IMR-90 (cell line): Measurements from ENCODE around the gene PRM2. TPM values are rescaled to one million over a fixed set of nuclear protein-coding genes. Genes with fewer than 3 reads are reported as not detected.
A peak's percentile ranks its signal among the peaks of the same experiment; 100 is the strongest.

Source experiments
- ATAC-seq: fragments of 200-7000 bp; cut with Tn5 transposase; 2 replicates; pipeline ENCODE4 v1.9.1; 2020; ENCODE audit warnings: low read depth, mild to moderate bottlenecking, moderate library complexity
- BruUV-seq: library from RNA; stranded (reverse); fragments of 400-500 nt; replicated peaks from 2 replicates; lab custom pipeline; 2021; lab: Mats Ljungman, UMichigan
- CTCF ChIA-PET: fragments of 300-600 bp; formaldehyde crosslinking; extraction: SDS; loops from one replicate; lab custom pipeline; 2021; ENCODE audit warnings: antibody characterized with exemption; lab: Yijun Ruan, JAX
- POLR2A ChIA-PET: fragments of 300-600 bp; sonication (Branson Sonifier 250); formaldehyde crosslinking; loops from one replicate; lab custom pipeline; 2022; ENCODE audit warnings: antibody characterized with exemption; ENCODE audit not compliant: unreplicated experiment; lab: Charles Lee
- DNase-seq: peaks from one replicate; pipeline ENCODE4 v3.0.0; 2013
- H2AFZ ChIP-seq: replicated peaks from 2 replicates; pipeline ENCODE3; 2013; ENCODE audit warnings: low read length, mild to moderate bottlenecking; ENCODE audit not compliant: poor library complexity
- H2AK5ac ChIP-seq: 2 replicates; pipeline ENCODE4 v1.6.1; 2013; ENCODE audit warnings: low read depth, low read length, inconsistent platforms
- H2AK9ac ChIP-seq: replicated peaks from 2 replicates; pipeline ENCODE3; 2013; ENCODE audit warnings: mild to moderate bottlenecking, low read depth, low read length, moderate library complexity; ENCODE audit not compliant: poor library complexity
- H2BK120ac ChIP-seq: 2 replicates; pipeline ENCODE4 v1.6.1; 2013; ENCODE audit warnings: low read depth, low read length, inconsistent platforms
- H2BK15ac ChIP-seq: 3 replicates; pipeline ENCODE4 v1.6.1; 2013; ENCODE audit warnings: low read depth, low read length, inconsistent platforms
- H2BK20ac ChIP-seq: 2 replicates; pipeline ENCODE4 v1.6.1; 2013; ENCODE audit warnings: low read depth, mild to moderate bottlenecking, inconsistent platforms, low read length, moderate library complexity
- H2BK5ac ChIP-seq: 2 replicates; pipeline ENCODE4 v1.6.1; 2013; ENCODE audit warnings: mild to moderate bottlenecking, low read depth, low read length, inconsistent platforms; ENCODE audit not compliant: poor library complexity, severe bottlenecking
- H3K14ac ChIP-seq: replicated peaks from 2 replicates; pipeline ENCODE4 v1.6.1; 2013; ENCODE audit warnings: low read depth, low read length, inconsistent platforms
- H3K18ac ChIP-seq: 2 replicates; pipeline ENCODE4 v1.6.1; 2013; ENCODE audit warnings: low read depth, low read length, control low read depth
- H3K23ac ChIP-seq: 2 replicates; pipeline ENCODE4 v1.6.1; 2013; ENCODE audit warnings: low read depth, low read length, inconsistent platforms
- H3K27ac ChIP-seq: 2 replicates; pipeline ENCODE4 v1.5.1; 2013; ENCODE audit warnings: mild to moderate bottlenecking, control low read depth, low read length; ENCODE audit not compliant: insufficient read depth
- H3K27me3 ChIP-seq: 2 replicates; pipeline ENCODE4 v1.6.1; 2013; ENCODE audit warnings: low read length; ENCODE audit not compliant: control insufficient read depth, insufficient read depth
- H3K36me3 ChIP-seq: 2 replicates; pipeline ENCODE4 v1.6.1; 2013; ENCODE audit warnings: low read length, mixed read lengths; ENCODE audit not compliant: control insufficient read depth, insufficient read depth
- H3K4ac ChIP-seq: 2 replicates; pipeline ENCODE4 v1.6.1; 2013; ENCODE audit warnings: low read depth, low read length, inconsistent platforms
- H3K4me1 ChIP-seq: 2 replicates; pipeline ENCODE4 v1.6.1; 2013; ENCODE audit warnings: low read length, mixed read lengths; ENCODE audit not compliant: control insufficient read depth, insufficient read depth
- H3K4me2 ChIP-seq: 2 replicates; pipeline ENCODE4 v1.6.1; 2013; ENCODE audit warnings: low read depth, mild to moderate bottlenecking, control low read depth, low read length, moderate library complexity
- H3K4me3 ChIP-seq: 2 replicates; pipeline ENCODE4 v1.5.1; 2013; ENCODE audit warnings: low read depth, mild to moderate bottlenecking, control low read depth, low read length, moderate library complexity; ENCODE audit not compliant: insufficient read depth
- H3K56ac ChIP-seq: 2 replicates; pipeline ENCODE4 v1.6.1; 2013; ENCODE audit warnings: low read length, inconsistent platforms; ENCODE audit not compliant: insufficient read depth; ENCODE audit errors: extremely low read depth
- H3K79me1 ChIP-seq, 2 experiments: 2 replicates each; pipeline ENCODE4 v1.6.1; 2013; ENCODE audit warnings: low read length in 2 of 2, inconsistent platforms in 1 of 2, low read depth in 1 of 2
- H3K9ac ChIP-seq: 2 replicates; pipeline ENCODE4 v1.6.1; 2013; ENCODE audit warnings: low read depth, low read length, control low read depth
- H3K9me1 ChIP-seq: 2 replicates; pipeline ENCODE4 v1.6.1; 2013; ENCODE audit warnings: low read length, inconsistent platforms; ENCODE audit not compliant: insufficient read depth
- H3K9me3 ChIP-seq: 2 replicates; pipeline ENCODE4 v1.6.1; 2013; ENCODE audit warnings: low read length; ENCODE audit not compliant: control insufficient read depth, insufficient read depth
- H4K20me1 ChIP-seq: 2 replicates; pipeline ENCODE4 v1.6.1; 2013; ENCODE audit warnings: low read length, inconsistent platforms; ENCODE audit not compliant: insufficient read depth
- H4K5ac ChIP-seq: 2 replicates; pipeline ENCODE4 v1.6.1; 2013; ENCODE audit warnings: mild to moderate bottlenecking, low read depth, low read length, control low read depth
- H4K8ac ChIP-seq, 2 experiments: 2 replicates each; pipeline ENCODE4 v1.6.1; 2013; ENCODE audit warnings: low read depth in 2 of 2, low read length in 2 of 2, control low read depth in 1 of 2, inconsistent platforms in 1 of 2
- H4K91ac ChIP-seq: 2 replicates; pipeline ENCODE4 v1.6.1; 2013; ENCODE audit warnings: low read depth, low read length, inconsistent platforms; ENCODE audit not compliant: insufficient read depth
- BHLHE40 ChIP-seq: fragments of 150-350 bp; IDR thresholded peaks from 2 replicates; pipeline ENCODE4 v1.6.1; 2016; ENCODE audit warnings: mild to moderate bottlenecking, low read depth, low read length
- CEBPB ChIP-seq: IDR thresholded peaks from 2 replicates; pipeline ENCODE4 v1.6.1; 2012; ENCODE audit warnings: low read depth, low read length, improper control_type of control experiment
- CHD1 ChIP-seq: IDR thresholded peaks from 2 replicates; pipeline ENCODE4 v1.6.1; 2012; ENCODE audit warnings: low read depth, low read length, improper control_type of control experiment
- CTCF ChIP-seq: conservative IDR thresholded peaks from 2 replicates; pipeline ENCODE4 v1.5.1; 2012; ENCODE audit warnings: mild to moderate bottlenecking, low read depth, low read length, improper control_type of control experiment
- FOS ChIP-seq: fragments of 150-350 bp; IDR thresholded peaks from 2 replicates; pipeline ENCODE4 v1.6.1; 2016; ENCODE audit warnings: low read depth, low read length
- MAFK ChIP-seq: IDR thresholded peaks from 2 replicates; pipeline ENCODE4 v1.6.1; 2012; ENCODE audit warnings: low read depth, low read length, improper control_type of control experiment
- MAZ ChIP-seq: IDR thresholded peaks from 2 replicates; pipeline ENCODE4 v1.6.1; 2012; ENCODE audit warnings: low read depth, mild to moderate bottlenecking, low read length, improper control_type of control experiment, moderate library complexity, borderline replicate concordance
- MXI1 ChIP-seq: IDR thresholded peaks from 2 replicates; pipeline ENCODE4 v1.6.1; 2012; ENCODE audit warnings: low read depth, mild to moderate bottlenecking, low read length, moderate library complexity, borderline replicate concordance
- NFE2L2 ChIP-seq: fragments of 150-350 bp; IDR thresholded peaks from 2 replicates; pipeline ENCODE4 v1.6.1; 2016; ENCODE audit warnings: low read depth, mild to moderate bottlenecking, low read length
- POLR2A ChIP-seq: IDR thresholded peaks from 2 replicates; pipeline ENCODE4 v1.6.1; 2012; ENCODE audit warnings: mild to moderate bottlenecking, low read depth, low read length
- RAD21 ChIP-seq: IDR thresholded peaks from 2 replicates; pipeline ENCODE4 v1.6.1; 2012; ENCODE audit warnings: low read length, improper control_type of control experiment
- RFX5 ChIP-seq: IDR thresholded peaks from 2 replicates; pipeline ENCODE4 v1.8.0; 2012; ENCODE audit warnings: low read depth, mild to moderate bottlenecking, low read length, moderate library complexity
- WGBS, 2 experiments: methylation state at CpG; one replicate each; pipeline versions ENCODE4 v1.1.5 to v1.1.7; 2013; ENCODE audit warnings: missing lambda C conversion rate in 2 of 2; ENCODE audit not compliant: insufficient read length in 1 of 2; ENCODE audit errors: extremely low coverage in 2 of 2; 5-methylcytosine and 5-hydroxymethylcytosine counted together
- dilution Hi-C: fragments of 300-500 bp; cut with HindIII; formaldehyde crosslinking; loops from one replicate; pipeline ENCODE4 v1.14.3; 2018; ENCODE audit warnings: low sequenced_read_pairs; ENCODE audit not compliant: unreplicated experiment
- in situ Hi-C: fragments of 300-500 bp; cut with MboI; formaldehyde crosslinking; loops from 3 replicates; pipeline ENCODE4 v1.14.3; 2019; ENCODE audit warnings: low sequenced_read_pairs, inconsistent platforms, mixed read lengths
- intact Hi-C: fragments of 100-400 bp; cut with micrococcal nuclease; formaldehyde crosslinking; loops from 2 replicates; pipeline ENCODE4 v1.10.0; 2022
- polyA plus RNA-seq, 3 experiments: library from polyadenylated mRNA; depleted of rRNA; stranded (reverse); fragments of >200 nt; gene quantifications; 2 replicates each; pipeline ENCODE4 v1.2.3, GENCODE V29; 2012; ENCODE audit warnings: low replicate concordance in 1 of 3
- total RNA-seq: library from RNA; depleted of rRNA; stranded (reverse); fragments of >200 nt; gene quantifications from 2 replicates; pipeline ENCODE4 v1.2.3, GENCODE V29; 2012
- TF ChIP-seq, protein P1 (sequence below): fragments of 150-350 bp; IDR thresholded peaks from 2 replicates; pipeline ENCODE4 v1.6.1; 2016; ENCODE audit warnings: low read depth, mild to moderate bottlenecking, low read length, moderate library complexity, borderline replicate concordance

PRM2 gene
- total and polyA plus RNA-seq, 2 of the 4 experiments (the other 2 are of a cell fraction) = not detected

DNA sequence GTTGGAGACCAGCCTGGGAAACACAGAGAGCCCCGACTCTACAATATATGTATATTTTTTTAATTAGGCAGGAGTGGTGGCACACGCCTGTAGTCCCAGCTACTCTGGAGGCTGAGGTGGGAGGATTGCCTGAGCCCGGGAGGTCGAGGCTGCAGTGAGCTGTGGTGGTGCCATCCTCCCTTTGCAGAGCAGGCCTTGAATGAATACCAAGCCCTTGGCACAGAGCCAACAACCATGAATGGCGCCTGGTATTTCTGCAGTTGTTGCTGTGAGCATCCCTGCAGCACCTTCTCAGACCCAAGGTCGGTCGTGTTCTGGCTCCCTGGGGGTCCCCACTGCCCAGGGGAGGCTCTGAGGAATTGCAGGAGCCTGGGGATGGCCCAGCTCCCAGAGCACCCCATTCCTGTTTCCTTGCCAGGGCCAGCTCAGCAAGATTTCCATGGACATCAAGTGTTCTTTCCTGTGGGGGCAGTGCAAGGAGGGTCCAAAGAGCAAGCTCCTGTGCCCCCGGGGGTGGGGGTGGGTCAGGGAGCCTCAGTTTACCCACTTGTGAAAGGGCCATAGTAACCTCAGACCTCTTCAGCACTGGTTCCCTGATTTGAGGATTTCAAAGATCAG lies 43.4 kb upstream of the PRM2 start:
- H2AK5ac ChIP-seq = no peak overlapping the region; the same call in 1 of the 2 replicates
- no peak overlapping the region for H3K4ac ChIP-seq
- no peak overlapping the region for H4K5ac ChIP-seq
- TF ChIP-seq, protein P1, sequence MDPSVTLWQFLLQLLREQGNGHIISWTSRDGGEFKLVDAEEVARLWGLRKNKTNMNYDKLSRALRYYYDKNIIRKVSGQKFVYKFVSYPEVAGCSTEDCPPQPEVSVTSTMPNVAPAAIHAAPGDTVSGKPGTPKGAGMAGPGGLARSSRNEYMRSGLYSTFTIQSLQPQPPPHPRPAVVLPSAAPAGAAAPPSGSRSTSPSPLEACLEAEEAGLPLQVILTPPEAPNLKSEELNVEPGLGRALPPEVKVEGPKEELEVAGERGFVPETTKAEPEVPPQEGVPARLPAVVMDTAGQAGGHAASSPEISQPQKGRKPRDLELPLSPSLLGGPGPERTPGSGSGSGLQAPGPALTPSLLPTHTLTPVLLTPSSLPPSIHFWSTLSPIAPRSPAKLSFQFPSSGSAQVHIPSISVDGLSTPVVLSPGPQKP = no peak
- TF ChIP-seq RFX5 = no peak
- TF ChIP-seq RAD21 = no peak
- no peak for TF ChIP-seq BHLHE40
- no peak for TF ChIP-seq CTCF
- TF ChIP-seq FOS = no peak
- no peak for TF ChIP-seq MAZ
- no peak for TF ChIP-seq CEBPB
- TF ChIP-seq MXI1 = no peak
- no peak for TF ChIP-seq NFE2L2
- no peak for TF ChIP-seq POLR2A
- TF ChIP-seq MAFK = no peak
- TF ChIP-seq CHD1 = no peak
- peak overlapping the region; percentile 20 for H2AK9ac ChIP-seq
- intact Hi-C loops = no loop called here
- no peaks in the 10 kb centered on the region for H3K9me3 ChIP-seq
- H3K4me1 ChIP-seq = peaks cover 5% of the 10 kb centered on the region
- H3K56ac ChIP-seq = no peak overlapping the region
- H2BK20ac ChIP-seq = no peak overlapping the region
- H3K36me3 ChIP-seq = no peaks in the 10 kb centered on the region
- H2BK120ac ChIP-seq = no peak overlapping the region
- no peak overlapping the region for H4K8ac ChIP-seq
- H4K91ac ChIP-seq = no peak overlapping the region
- ATAC-seq (no peak), DNase-seq (no peak)
- H4K20me1 ChIP-seq = no peaks in the 10 kb centered on the region
- no peak overlapping the region for H3K23ac ChIP-seq
- dilution Hi-C loops = no loop called here
- no peak overlapping the region for H3K4me2 ChIP-seq
- no peaks in the 10 kb centered on the region for H3K79me1 ChIP-seq
- no peak overlapping the region for H2BK5ac ChIP-seq
- no TSS peak for BruUV-seq
- 0 out of 2 replicates have a peak, but pooled peaks cover 5% of the 10 kb centered on the region for H3K9me1 ChIP-seq
- H3K27ac ChIP-seq = no peak overlapping the region
- H3K4me3 ChIP-seq = no peak overlapping the region
- CTCF ChIA-PET = interaction anchor here (1.7 kb wide), 1 partner anchor 9 kb away, joined by 6 read pairs; no protein-coding TSS in a partner anchor
- no peak overlapping the region for H3K14ac ChIP-seq
- POLR2A ChIA-PET = no interaction called here
- H2AFZ ChIP-seq = peak overlapping the region; percentile 2
- H2BK15ac ChIP-seq = no peak overlapping the region
- WGBS, 2 experiments = 50% methylated on average over 3 of the region's 8 CpGs; no CpG with 5 or more reads in 1 of the 2 experiments
- no peak overlapping the region for H3K18ac ChIP-seq
- H3K27me3 ChIP-seq = no peaks in the 10 kb centered on the region
- in situ Hi-C loops = no loop called here
- no peak overlapping the region for H3K9ac ChIP-seq
